ENCODE measurements around the gene ZMYND19.

DNA sequence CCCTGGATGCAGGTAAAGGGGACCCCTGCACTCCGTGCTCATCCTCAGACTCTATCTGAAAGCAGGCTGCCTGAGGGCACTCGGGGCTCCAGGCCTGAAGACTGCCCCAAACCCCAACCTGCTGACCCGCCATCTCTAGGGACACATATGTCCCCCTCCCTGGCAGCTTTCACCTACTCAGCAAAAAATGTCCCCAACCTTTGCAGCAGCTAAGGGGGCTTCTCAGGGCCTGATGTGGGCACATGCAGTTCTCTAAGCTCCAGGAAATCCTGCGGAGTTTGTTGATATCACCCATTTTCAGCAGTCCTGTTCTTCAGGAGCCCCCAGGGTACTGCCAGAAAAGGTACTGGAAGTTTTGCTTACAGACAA is 9.4 kb downstream of the ZMYND19 start:
- TF ChIP-seq, protein P1, sequence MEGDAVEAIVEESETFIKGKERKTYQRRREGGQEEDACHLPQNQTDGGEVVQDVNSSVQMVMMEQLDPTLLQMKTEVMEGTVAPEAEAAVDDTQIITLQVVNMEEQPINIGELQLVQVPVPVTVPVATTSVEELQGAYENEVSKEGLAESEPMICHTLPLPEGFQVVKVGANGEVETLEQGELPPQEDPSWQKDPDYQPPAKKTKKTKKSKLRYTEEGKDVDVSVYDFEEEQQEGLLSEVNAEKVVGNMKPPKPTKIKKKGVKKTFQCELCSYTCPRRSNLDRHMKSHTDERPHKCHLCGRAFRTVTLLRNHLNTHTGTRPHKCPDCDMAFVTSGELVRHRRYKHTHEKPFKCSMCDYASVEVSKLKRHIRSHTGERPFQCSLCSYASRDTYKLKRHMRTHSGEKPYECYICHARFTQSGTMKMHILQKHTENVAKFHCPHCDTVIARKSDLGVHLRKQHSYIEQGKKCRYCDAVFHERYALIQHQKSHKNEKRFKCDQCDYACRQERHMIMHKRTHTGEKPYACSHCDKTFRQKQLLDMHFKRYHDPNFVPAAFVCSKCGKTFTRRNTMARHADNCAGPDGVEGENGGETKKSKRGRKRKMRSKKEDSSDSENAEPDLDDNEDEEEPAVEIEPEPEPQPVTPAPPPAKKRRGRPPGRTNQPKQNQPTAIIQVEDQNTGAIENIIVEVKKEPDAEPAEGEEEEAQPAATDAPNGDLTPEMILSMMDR (IDR thresholded peaks at IDR 0.05) = no peak
- no peak for TF ChIP-seq POLR2A (IDR thresholded peaks at IDR 0.05)
- no peak for TF ChIP-seq POLR2AphosphoS5 (IDR thresholded peaks at IDR 0.05)

Data from breast epithelium (tissue), 3 donors.